ENCODE measurements around the gene RYR3. TPM values are rescaled to one million over a fixed set of nuclear protein-coding genes. Genes with fewer than 3 reads are reported as not detected.

Gene RYR3
- polyA plus RNA-seq, 1 donor = 54.3 TPM

GRCh38 chr15:33448961-33449606, 138.3 kb downstream of the RYR3 start:
- no peak for DNase-seq (ENCODE audit: low read depth)

GRCh38 chr15:33449810-33450209, 139.0 kb downstream of the RYR3 start:
- DNase-seq (ENCODE audit: low read depth) = no peak

GRCh38 chr15:33451385-33451784, 140.6 kb downstream of the RYR3 start:
- DNase-seq (ENCODE audit: low read depth) = no peak

GRCh38 chr15:33453761-33454160, 143.0 kb downstream of the RYR3 start:
- DNase-seq (ENCODE audit: low read depth) = no peak

GRCh38 chr15:33454346-33454745, 143.6 kb downstream of the RYR3 start:
- DNase-seq (ENCODE audit: low read depth) = no peak

GRCh38 chr15:33454996-33455395, 144.2 kb downstream of the RYR3 start:
- DNase-seq (ENCODE audit: low read depth) = no peak

GRCh38 chr15:33458421-33458820, 147.7 kb downstream of the RYR3 start:
- no peak for DNase-seq (ENCODE audit: low read depth)

GRCh38 chr15:33460166-33460805, 149.5 kb downstream of the RYR3 start:
- no peak for DNase-seq (ENCODE audit: low read depth)

- no peak for DNase-seq (ENCODE audit: low read depth)
Measured at GRCh38 chr15:33461671-33462070, 150.9 kb downstream of the RYR3 start.

GRCh38 chr15:33467146-33467815, 156.5 kb downstream of the RYR3 start:
- DNase-seq (ENCODE audit: low read depth) = no peak

GRCh38 chr15:33467816-33468163, 157.0 kb downstream of the RYR3 start:
- no peak for DNase-seq (ENCODE audit: low read depth)

GRCh38 chr15:33468740-33469139, 158.0 kb downstream of the RYR3 start:
- DNase-seq (ENCODE audit: low read depth) = no peak

GRCh38 chr15:33473005-33473404, 162.2 kb downstream of the RYR3 start:
- DNase-seq (ENCODE audit: low read depth) = no peak

- no peak for DNase-seq (ENCODE audit: low read depth)
Measured at GRCh38 chr15:33473714-33474113, 162.9 kb downstream of the RYR3 start.

GRCh38 chr15:33476076-33476475, 165.3 kb downstream of the RYR3 start:
- no peak for DNase-seq (ENCODE audit: low read depth)

GRCh38 chr15:33476908-33477307, 166.1 kb downstream of the RYR3 start:
- no peak for DNase-seq (ENCODE audit: low read depth)

- no peak for DNase-seq (ENCODE audit: low read depth)
Measured at GRCh38 chr15:33489335-33489734, 178.6 kb downstream of the RYR3 start.

GRCh38 chr15:33490703-33491102, 179.9 kb downstream of the RYR3 start:
- no peak for DNase-seq (ENCODE audit: low read depth)

- DNase-seq (ENCODE audit: low read depth) = no peak
Measured at GRCh38 chr15:33492434-33493052, 181.8 kb downstream of the RYR3 start.

- no peak for DNase-seq (ENCODE audit: low read depth)
Measured at GRCh38 chr15:33494306-33494705, 183.5 kb downstream of the RYR3 start.

GRCh38 chr15:33500432-33501195, 189.8 kb downstream of the RYR3 start:
- no peak for DNase-seq (ENCODE audit: low read depth)

GRCh38 chr15:33503681-33504080, 192.9 kb downstream of the RYR3 start:
- no peak for DNase-seq (ENCODE audit: low read depth)
